Hepatocyte (in vitro differentiated cells): ENCODE measurements around the gene MBNL3.

ENCODE experiments used
- EZH2 ChIP-seq: fragments of 200-600 bp; sonication (generic); IDR thresholded peaks from 2 replicates; pipeline ENCODE4 v1.6.1; 2016; ENCODE audit warnings: antibody characterized with exemption, mild to moderate bottlenecking, borderline replicate concordance
- EZH2phosphoT487 ChIP-seq: fragments of 200-600 bp; sonication (generic); IDR thresholded peaks from one replicate; pipeline ENCODE4 v1.6.1; 2018; ENCODE audit warnings: antibody characterized with exemption, mild to moderate bottlenecking, low read depth, moderate library complexity; ENCODE audit not compliant: unreplicated experiment, severe bottlenecking
- TF ChIP-seq, protein P1 (sequence below): fragments of 200-600 bp; sonication (generic); IDR thresholded peaks from 2 replicates; pipeline ENCODE4 v1.5.1; 2016; ENCODE audit warnings: antibody characterized with exemption, mild to moderate bottlenecking; ENCODE audit not compliant: poor library complexity

GRCh38 chrX:132486599-132487178, 2.1 kb downstream of the MBNL3 start:
- TF ChIP-seq, protein P1, sequence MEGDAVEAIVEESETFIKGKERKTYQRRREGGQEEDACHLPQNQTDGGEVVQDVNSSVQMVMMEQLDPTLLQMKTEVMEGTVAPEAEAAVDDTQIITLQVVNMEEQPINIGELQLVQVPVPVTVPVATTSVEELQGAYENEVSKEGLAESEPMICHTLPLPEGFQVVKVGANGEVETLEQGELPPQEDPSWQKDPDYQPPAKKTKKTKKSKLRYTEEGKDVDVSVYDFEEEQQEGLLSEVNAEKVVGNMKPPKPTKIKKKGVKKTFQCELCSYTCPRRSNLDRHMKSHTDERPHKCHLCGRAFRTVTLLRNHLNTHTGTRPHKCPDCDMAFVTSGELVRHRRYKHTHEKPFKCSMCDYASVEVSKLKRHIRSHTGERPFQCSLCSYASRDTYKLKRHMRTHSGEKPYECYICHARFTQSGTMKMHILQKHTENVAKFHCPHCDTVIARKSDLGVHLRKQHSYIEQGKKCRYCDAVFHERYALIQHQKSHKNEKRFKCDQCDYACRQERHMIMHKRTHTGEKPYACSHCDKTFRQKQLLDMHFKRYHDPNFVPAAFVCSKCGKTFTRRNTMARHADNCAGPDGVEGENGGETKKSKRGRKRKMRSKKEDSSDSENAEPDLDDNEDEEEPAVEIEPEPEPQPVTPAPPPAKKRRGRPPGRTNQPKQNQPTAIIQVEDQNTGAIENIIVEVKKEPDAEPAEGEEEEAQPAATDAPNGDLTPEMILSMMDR: no peak
- TF ChIP-seq EZH2phosphoT487: no peak
- no peak for TF ChIP-seq EZH2
